HCT116 (cell line): ENCODE results near the gene FCRL3. TPM values are rescaled to one million over a fixed set of nuclear protein-coding genes. Genes with fewer than 3 reads are reported as not detected.

Source experiments
- ATAC-seq: fragments of 200-7000 bp; cut with Tn5 transposase; 2 replicates; pipeline ENCODE4 v1.9.1; 2020; ENCODE audit warnings: mild to moderate bottlenecking, moderate library complexity
- BruUV-seq: library from RNA; stranded (reverse); fragments of 400-500 nt; replicated peaks from 2 replicates; lab custom pipeline; 2021; lab: Mats Ljungman, UMichigan
- CTCF ChIA-PET: fragments of 300-600 bp; sonication (Branson Sonifier 250); formaldehyde crosslinking; loops from one replicate; lab custom pipeline; 2021; ENCODE audit warnings: antibody characterized with exemption; lab: Charles Lee
- POLR2A ChIA-PET: fragments of 300-600, 350-600 bp; sonication (Branson Sonifier 250); formaldehyde crosslinking; loops from one replicate; lab custom pipeline; 2021; ENCODE audit warnings: antibody characterized with exemption; lab: Charles Lee
- RAD21 ChIA-PET, 2 experiments: fragments of 300-600 bp; sonication (Branson Sonifier 250); formaldehyde crosslinking; loops; one replicate each; lab custom pipeline; 2023; ENCODE audit warnings: low total read pairs in 2 of 2; ENCODE audit not compliant: uncharacterized antibody in 2 of 2, unreplicated experiment in 2 of 2, low non-redundant PET in 1 of 2; lab: Charles Lee
- DNase-seq: peaks from one replicate; pipeline ENCODE4 v3.0.0-alpha.2; 2010; ENCODE audit warnings: low read depth, low spot score
- H2AFZ ChIP-seq: fragments of 200-600 bp; shearing (Covaris generic), sonication (generic); 2 replicates; pipeline ENCODE4 v1.6.1; 2017; ENCODE audit warnings: low read depth, mixed run types, mixed read lengths, antibody characterized with exemption, low read length; ENCODE audit not compliant: poor library complexity, severe bottlenecking
- H3K27ac ChIP-seq: 2 replicates; pipeline ENCODE4 v1.5.1; 2012; ENCODE audit warnings: low read depth, low read length
- H3K27me3 ChIP-seq: fragments of 200-600 bp; sonication (generic); 2 replicates; pipeline ENCODE4 v1.6.1; 2016; ENCODE audit warnings: mixed run types, low read length, mixed read lengths; ENCODE audit not compliant: insufficient read depth
- H3K36me3 ChIP-seq, 2 experiments: fragments of 200-500 bp in 1 of 2; fragments of 200-600 bp in 1 of 2; sonication (Bioruptor generic) in 1 of 2; sonication (generic) in 1 of 2; 2 replicates each; pipeline versions ENCODE4 v1.5.1 to v1.6.1; 2014 to 2016; ENCODE audit warnings: low read length in 2 of 2, inconsistent platforms in 1 of 2, mixed read lengths in 1 of 2, mixed run types in 1 of 2; ENCODE audit not compliant: insufficient read depth in 2 of 2, control insufficient read depth in 1 of 2
- H3K4me1 ChIP-seq, 2 experiments: fragments of 200-600 bp in 1 of 2; sonication (generic) in 1 of 2; 2 replicates each; pipeline versions ENCODE4 v1.5.1 to v1.6.1; 2012 to 2017; ENCODE audit warnings: low read length in 2 of 2, inconsistent platforms in 1 of 2, mild to moderate bottlenecking in 1 of 2, mixed read lengths in 1 of 2, mixed run types in 1 of 2, moderate library complexity in 1 of 2; ENCODE audit not compliant: insufficient read depth in 2 of 2, control insufficient read depth in 1 of 2
- H3K4me2 ChIP-seq: fragments of 200-600 bp; sonication (generic); 2 replicates; pipeline ENCODE4 v1.6.1; 2017; ENCODE audit warnings: mixed run types, low read length, mixed read lengths
- H3K4me3 ChIP-seq, 2 experiments: fragments of 200-600 bp in 1 of 2; sonication (generic) in 1 of 2; replicated peaks in 1 of 2; 2 replicates each; pipeline ENCODE4 v1.5.1; 2011 to 2016; ENCODE audit warnings: low read length in 2 of 2, control low read depth in 1 of 2, low read depth in 1 of 2, mild to moderate bottlenecking in 1 of 2, mixed read lengths in 1 of 2, mixed run types in 1 of 2
- H3K79me2 ChIP-seq: fragments of 200-600 bp; sonication (generic); 2 replicates; pipeline ENCODE4 v1.6.1; 2017; ENCODE audit warnings: mild to moderate bottlenecking, mixed run types, low read length, moderate library complexity, mixed read lengths; ENCODE audit not compliant: insufficient read depth
- H3K9ac ChIP-seq: fragments of 200-600 bp; sonication (generic); 2 replicates; pipeline ENCODE4 v1.6.1; 2016; ENCODE audit warnings: low read length, mixed read lengths
- H3K9me2 ChIP-seq: fragments of 200-600 bp; sonication (generic), shearing (Covaris generic); 2 replicates; pipeline ENCODE4 v1.6.1; 2017; ENCODE audit warnings: mixed run types, mild to moderate bottlenecking, moderate library complexity; ENCODE audit not compliant: insufficient read depth
- H3K9me3 ChIP-seq, 2 experiments: fragments of 200-500 bp in 1 of 2; fragments of 200-600 bp in 1 of 2; sonication (Bioruptor generic) in 1 of 2; sonication (generic) in 1 of 2; 2 replicates each; pipeline ENCODE4 v1.6.1; 2014 to 2017; ENCODE audit warnings: low read length in 2 of 2, mixed read lengths in 2 of 2, inconsistent platforms in 1 of 2, low read depth in 1 of 2, mild to moderate bottlenecking in 1 of 2, mixed run types in 1 of 2, moderate library complexity in 1 of 2; ENCODE audit not compliant: control insufficient read depth in 1 of 2, insufficient read depth in 1 of 2
- H4K20me1 ChIP-seq: fragments of 200-600 bp; sonication (generic), shearing (Covaris generic); 2 replicates; pipeline ENCODE4 v1.6.1; 2017; ENCODE audit warnings: mixed run types, mild to moderate bottlenecking, moderate library complexity; ENCODE audit not compliant: insufficient read depth
- CBX3 ChIP-seq: IDR thresholded peaks from 2 replicates; pipeline ENCODE4 v1.6.1; 2012; ENCODE audit warnings: low read depth
- EGR1 ChIP-seq: IDR thresholded peaks from 2 replicates; pipeline ENCODE4 v1.6.1; 2012; ENCODE audit warnings: low read depth
- ELF1 ChIP-seq: IDR thresholded peaks from 2 replicates; pipeline ENCODE4 v1.6.1; 2012; ENCODE audit warnings: low read depth, borderline replicate concordance
- EZH2 ChIP-seq: fragments of 200-600 bp; sonication (generic); IDR thresholded peaks from 2 replicates; pipeline ENCODE4 v1.6.1; 2017; ENCODE audit warnings: antibody characterized with exemption, mixed run types
- POLR2A ChIP-seq: IDR thresholded peaks from 2 replicates; pipeline ENCODE4 v1.7.0; 2011; ENCODE audit warnings: borderline replicate concordance; ENCODE audit not compliant: insufficient read depth, insufficient read length; ENCODE audit errors: extremely low read depth
- POLR2AphosphoS5 ChIP-seq: IDR thresholded peaks from 2 replicates; pipeline ENCODE4 v1.6.1; 2011; ENCODE audit warnings: mild to moderate bottlenecking, low read depth, low read length, moderate library complexity
- SIN3A ChIP-seq: IDR thresholded peaks from 2 replicates; pipeline ENCODE4 v1.6.1; 2012; ENCODE audit warnings: low read depth
- SP1 ChIP-seq: IDR thresholded peaks from 2 replicates; pipeline ENCODE4 v1.6.1; 2012; ENCODE audit warnings: low read depth
- SRF ChIP-seq: IDR thresholded peaks from 2 replicates; pipeline ENCODE4 v1.6.1; 2012; ENCODE audit warnings: low read depth
- ZNF274 ChIP-seq: fragments of 200-500 bp; sonication (Bioruptor generic); IDR thresholded peaks from 2 replicates; pipeline ENCODE4 v1.6.1; 2014; ENCODE audit warnings: mild to moderate bottlenecking, low read depth, low read length, inconsistent platforms
- intact Hi-C: fragments of 100-400 bp; cut with micrococcal nuclease; formaldehyde crosslinking; loops from 2 replicates; pipeline ENCODE4 v1.10.0; 2022
- total RNA-seq: library from RNA; stranded (reverse); gene quantifications from one replicate; pipeline ENCODE4 v1.2.1, GENCODE V29; 2021; ENCODE audit not compliant: unreplicated experiment
- TF ChIP-seq, protein P1 (sequence below), 3 experiments: fragments of 200-600 bp in 1 of 3; sonication (generic) in 1 of 3; IDR thresholded peaks in 2 of 3; conservative IDR thresholded peaks in 1 of 3; 2 replicates each; pipeline ENCODE4 v1.5.1; 2012 to 2017; ENCODE audit warnings: low read depth in 2 of 3, low read length in 2 of 3, antibody characterized with exemption in 1 of 3, borderline replicate concordance in 1 of 3, control low read depth in 1 of 3, mild to moderate bottlenecking in 1 of 3, mixed read lengths in 1 of 3, mixed run types in 1 of 3, moderate library complexity in 1 of 3; ENCODE audit not compliant: insufficient read depth in 1 of 3
- TF ChIP-seq, protein P2 (sequence below): IDR thresholded peaks from 2 replicates; pipeline ENCODE4 v1.6.1; 2012; ENCODE audit warnings: low read depth

FCRL3 gene
- total RNA-seq, 1 experiment from 2014 or later: not detected

DNA sequence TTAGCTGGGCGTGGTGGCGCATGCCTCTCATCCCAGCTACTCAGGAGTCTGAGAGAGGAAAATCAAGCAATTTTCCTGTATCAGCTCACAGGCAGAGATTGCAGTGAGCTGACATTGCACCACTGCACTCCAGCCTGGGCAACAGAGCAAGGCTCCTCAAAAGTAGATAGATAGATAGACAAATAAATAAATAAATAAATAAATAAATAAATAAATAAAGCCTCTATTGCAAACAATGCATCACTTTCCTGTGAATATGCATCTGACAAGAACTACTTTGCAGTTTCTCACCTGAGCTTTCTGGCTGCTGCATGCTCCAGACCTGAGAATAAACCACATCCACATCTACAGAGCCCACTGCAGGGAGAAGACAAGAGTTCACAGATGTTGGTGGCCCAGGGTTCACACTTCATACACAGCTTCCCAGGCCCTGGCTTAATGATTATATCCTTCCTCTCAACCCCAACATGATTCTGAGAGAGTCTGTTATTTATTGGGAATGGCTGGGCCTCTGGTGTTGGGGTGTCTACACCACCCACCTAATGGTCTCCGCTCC lies 47.8 kb upstream of the FCRL3 start:
- Histone ChIP-seq H3K9me2 (no peaks in the 10 kb centered on the region), H3K27ac (no peak overlapping the region), H3K9me3 (no peaks in the 10 kb centered on the region), H3K4me3 (no peak overlapping the region), H3K9ac (no peak overlapping the region), H3K4me2 (no peak overlapping the region), H3K79me2 (no peaks in the 10 kb centered on the region), H3K4me1 (no peaks in the 10 kb centered on the region), H4K20me1 (no peaks in the 10 kb centered on the region), H3K27me3 (peaks cover 13% of the 10 kb centered on the region), H2AFZ (no peak overlapping the region), H3K36me3 (no peaks in the 10 kb centered on the region)
- RAD21 ChIA-PET: no interaction called here
- no peak for ATAC-seq
- TF ChIP-seq, protein P1, sequence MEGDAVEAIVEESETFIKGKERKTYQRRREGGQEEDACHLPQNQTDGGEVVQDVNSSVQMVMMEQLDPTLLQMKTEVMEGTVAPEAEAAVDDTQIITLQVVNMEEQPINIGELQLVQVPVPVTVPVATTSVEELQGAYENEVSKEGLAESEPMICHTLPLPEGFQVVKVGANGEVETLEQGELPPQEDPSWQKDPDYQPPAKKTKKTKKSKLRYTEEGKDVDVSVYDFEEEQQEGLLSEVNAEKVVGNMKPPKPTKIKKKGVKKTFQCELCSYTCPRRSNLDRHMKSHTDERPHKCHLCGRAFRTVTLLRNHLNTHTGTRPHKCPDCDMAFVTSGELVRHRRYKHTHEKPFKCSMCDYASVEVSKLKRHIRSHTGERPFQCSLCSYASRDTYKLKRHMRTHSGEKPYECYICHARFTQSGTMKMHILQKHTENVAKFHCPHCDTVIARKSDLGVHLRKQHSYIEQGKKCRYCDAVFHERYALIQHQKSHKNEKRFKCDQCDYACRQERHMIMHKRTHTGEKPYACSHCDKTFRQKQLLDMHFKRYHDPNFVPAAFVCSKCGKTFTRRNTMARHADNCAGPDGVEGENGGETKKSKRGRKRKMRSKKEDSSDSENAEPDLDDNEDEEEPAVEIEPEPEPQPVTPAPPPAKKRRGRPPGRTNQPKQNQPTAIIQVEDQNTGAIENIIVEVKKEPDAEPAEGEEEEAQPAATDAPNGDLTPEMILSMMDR (IDR thresholded peaks at IDR 0.05 in 2 of 3, conservative IDR thresholded peaks at IDR 0.05 in 1 of 3; ENCODE audit: borderline replicate concordance in 1 of 3, insufficient read depth in 1 of 3, low read depth in 2 of 3, low read length in 2 of 3): no peak
- TF ChIP-seq POLR2A (no peak), SP1 (no peak), SRF (no peak), SIN3A (no peak), EGR1 (no peak), ELF1 (no peak), CBX3 (no peak), ZNF274 (no peak), EZH2 (no peak), POLR2AphosphoS5 (no peak)
- TF ChIP-seq, protein P2, sequence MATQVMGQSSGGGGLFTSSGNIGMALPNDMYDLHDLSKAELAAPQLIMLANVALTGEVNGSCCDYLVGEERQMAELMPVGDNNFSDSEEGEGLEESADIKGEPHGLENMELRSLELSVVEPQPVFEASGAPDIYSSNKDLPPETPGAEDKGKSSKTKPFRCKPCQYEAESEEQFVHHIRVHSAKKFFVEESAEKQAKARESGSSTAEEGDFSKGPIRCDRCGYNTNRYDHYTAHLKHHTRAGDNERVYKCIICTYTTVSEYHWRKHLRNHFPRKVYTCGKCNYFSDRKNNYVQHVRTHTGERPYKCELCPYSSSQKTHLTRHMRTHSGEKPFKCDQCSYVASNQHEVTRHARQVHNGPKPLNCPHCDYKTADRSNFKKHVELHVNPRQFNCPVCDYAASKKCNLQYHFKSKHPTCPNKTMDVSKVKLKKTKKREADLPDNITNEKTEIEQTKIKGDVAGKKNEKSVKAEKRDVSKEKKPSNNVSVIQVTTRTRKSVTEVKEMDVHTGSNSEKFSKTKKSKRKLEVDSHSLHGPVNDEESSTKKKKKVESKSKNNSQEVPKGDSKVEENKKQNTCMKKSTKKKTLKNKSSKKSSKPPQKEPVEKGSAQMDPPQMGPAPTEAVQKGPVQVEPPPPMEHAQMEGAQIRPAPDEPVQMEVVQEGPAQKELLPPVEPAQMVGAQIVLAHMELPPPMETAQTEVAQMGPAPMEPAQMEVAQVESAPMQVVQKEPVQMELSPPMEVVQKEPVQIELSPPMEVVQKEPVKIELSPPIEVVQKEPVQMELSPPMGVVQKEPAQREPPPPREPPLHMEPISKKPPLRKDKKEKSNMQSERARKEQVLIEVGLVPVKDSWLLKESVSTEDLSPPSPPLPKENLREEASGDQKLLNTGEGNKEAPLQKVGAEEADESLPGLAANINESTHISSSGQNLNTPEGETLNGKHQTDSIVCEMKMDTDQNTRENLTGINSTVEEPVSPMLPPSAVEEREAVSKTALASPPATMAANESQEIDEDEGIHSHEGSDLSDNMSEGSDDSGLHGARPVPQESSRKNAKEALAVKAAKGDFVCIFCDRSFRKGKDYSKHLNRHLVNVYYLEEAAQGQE: no peak
- POLR2A ChIA-PET: no interaction called here
- CTCF ChIA-PET: no interaction called here
- no peak for DNase-seq
- no TSS peak for BruUV-seq
- intact Hi-C loops: no loop called here
